Fibroblast of skin of scalp (primary cell): ENCODE results near the gene FSIP1.

Source experiments
- DNase-seq: peaks from one replicate; pipeline ENCODE4 v3.0.0-alpha.2; 2013

Gene FSIP1

GRCh38 chr15:39684233-39684632 is 98.4 kb downstream of the FSIP1 start:
- no peak for DNase-seq

DNA sequence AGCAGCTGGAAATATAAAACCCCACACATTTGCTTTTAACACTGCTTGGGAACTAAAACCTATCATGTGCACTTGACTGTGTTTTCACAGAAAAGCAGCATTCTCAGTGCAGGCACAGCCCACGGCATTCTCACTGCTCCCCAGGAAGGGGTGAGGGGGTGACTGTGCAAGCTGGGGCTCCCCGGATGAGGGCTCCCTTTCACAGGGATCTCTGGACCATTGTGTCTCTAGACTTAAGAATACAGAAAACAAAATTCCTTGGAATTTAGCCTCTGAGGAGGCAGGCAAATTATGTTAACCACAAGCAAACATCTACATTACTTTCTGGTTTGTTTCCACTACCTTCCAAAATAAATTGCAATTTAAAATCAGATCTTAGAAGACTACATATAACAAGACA is 100.3 kb downstream of the FSIP1 start:
- DNase-seq, result peak; percentile 73

GRCh38 chr15:39680868-39681267 is 101.8 kb downstream of the FSIP1 start:
- peak; percentile 94 for DNase-seq

DNA sequence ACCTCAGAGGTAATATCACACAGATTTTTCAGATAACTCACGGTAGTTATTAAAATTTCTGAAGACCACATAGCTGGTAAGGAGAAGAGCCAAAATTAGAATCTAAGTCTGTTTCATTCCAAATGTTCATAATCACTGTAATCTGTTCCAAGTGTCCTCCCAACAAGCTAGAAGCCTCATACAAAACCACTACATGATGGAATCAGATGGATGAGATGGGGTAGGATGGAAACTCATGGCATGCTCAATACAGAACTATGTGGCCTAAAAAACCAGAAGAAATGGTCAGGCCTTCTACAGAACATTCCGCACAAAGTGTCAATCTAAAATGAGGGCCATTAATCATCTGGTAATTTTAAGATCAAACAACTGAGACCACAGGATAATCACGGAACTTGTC is 110.0 kb downstream of the FSIP1 start:
- peak; percentile 47 for DNase-seq

- no peak for DNase-seq
Measured at GRCh38 chr15:39672184-39672583, 110.5 kb downstream of the FSIP1 start.

GRCh38 chr15:39670687-39671086 is 112.0 kb downstream of the FSIP1 start:
- DNase-seq, result no peak

GRCh38 chr15:39669661-39670060 is 113.0 kb downstream of the FSIP1 start:
- DNase-seq, result no peak

DNA sequence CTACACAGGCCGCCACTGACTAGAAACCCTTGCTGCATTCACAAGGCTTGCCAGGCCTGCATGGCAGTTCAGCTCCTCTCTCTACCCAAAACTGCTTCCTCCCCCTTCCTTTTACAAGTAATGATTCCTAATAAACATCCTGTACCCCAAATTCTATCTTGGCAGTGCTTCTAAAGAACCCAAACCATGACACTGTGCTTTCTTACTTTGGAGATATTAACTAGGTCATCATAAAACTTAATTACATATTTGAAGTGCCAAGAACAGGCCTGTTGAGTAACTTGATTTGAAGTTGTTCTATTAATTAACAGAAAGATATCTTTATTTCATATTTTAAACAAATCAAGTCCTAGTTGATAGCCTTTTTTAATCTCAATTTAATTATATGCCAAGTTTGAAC is 113.4 kb downstream of the FSIP1 start:
- no peak for DNase-seq

DNA sequence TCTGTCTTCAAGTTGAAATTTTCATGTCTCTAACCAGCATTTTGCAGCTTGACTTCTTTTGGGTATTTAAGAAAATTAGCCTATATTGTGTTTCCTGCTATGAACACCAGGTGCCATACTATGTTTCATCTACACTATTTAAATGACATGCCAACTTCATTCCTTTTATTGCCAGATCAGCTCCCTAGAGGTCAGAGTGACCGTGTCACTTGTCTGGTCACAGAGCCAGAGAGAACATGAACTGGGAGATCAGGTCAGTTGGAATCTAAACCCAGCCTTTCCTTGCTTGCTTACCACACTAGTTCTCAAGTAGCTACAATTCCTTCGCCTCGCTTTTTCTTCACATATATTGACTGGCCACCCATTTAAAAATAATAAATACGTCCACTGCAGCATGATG is 114.2 kb downstream of the FSIP1 start:
- DNase-seq, result no peak

DNA sequence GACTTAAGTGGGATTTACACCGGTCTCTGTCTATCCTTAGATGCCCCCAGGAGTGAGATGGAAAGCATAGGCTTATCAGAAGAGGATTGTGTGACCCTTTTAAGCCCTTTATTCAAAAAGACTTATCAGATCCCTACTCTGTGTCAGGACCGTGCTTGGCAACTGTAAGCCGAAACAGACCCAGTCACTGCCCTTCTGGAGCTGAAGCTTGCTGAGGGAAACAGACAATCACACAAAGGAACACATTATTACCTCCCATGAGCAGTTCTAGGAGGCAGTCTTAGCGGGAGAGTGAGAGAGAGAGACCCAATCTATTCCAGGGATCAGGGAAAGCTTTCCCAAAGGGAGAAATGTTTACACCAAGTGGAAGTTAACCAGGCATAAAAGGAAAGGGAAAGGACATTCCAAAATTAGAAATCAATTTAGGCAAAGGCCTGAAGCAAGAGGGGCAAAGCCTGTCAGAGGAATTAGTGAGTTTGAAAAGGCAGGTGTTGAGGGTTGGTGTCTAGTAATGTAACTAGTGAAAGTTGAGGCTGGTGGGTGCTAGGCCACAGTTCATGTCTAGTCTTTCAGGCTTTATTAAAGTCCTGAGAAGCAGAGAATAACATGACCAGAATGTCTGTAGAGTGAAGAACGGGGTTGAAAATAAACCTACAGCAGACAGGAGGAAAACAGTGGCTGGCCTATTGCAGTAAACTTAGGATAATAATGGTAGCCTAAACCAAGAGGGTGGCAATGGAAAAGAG is 115.1 kb downstream of the FSIP1 start:
- DNase-seq, result no peak

GRCh38 chr15:39666677-39667076 is 116.0 kb downstream of the FSIP1 start:
- DNase-seq, result peak; percentile 96

GRCh38 chr15:39665629-39666250 is 116.9 kb downstream of the FSIP1 start:
- no peak for DNase-seq

- no peak for DNase-seq
Measured at GRCh38 chr15:39663704-39664250, 118.9 kb downstream of the FSIP1 start.

- no peak for DNase-seq
Measured at GRCh38 chr15:39661776-39662175, 120.9 kb downstream of the FSIP1 start.

DNA sequence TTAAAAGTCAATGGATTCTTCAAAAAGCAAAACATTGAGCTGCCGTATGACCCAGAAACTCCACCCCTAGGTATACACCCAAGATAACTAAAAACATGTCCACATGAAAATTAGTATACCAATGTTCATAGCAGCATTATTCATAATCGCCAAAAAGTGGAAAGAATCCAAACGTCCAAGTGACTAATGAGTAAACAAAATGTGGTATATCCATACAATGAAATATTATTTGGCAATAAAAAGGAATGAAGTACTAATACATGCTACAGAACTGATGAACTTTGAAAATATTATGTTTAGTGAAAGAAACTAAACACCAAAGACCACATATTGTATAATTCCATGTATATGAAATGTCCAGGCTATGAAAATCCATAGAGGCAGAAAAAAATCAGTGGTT is 123.9 kb downstream of the FSIP1 start:
- DNase-seq, result no peak

DNA sequence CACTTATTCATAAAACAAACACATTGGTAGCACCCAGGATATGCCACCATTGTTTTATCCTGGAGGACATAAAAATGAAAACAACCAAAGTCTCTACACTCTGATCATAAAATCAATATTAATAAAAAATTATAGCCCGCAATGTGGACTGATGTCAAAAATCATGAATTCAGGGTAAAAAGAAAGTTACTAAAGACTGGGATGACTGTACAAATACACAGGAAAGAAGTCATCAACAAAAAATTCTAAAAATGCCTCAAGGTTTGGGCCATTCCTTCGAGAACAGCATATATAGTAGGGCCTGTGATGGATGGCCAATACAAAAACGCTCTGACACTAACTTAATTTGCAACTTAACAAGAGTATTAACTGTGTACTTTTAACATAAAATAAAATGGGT is 125.0 kb downstream of the FSIP1 start:
- DNase-seq, result peak; percentile 83

DNA sequence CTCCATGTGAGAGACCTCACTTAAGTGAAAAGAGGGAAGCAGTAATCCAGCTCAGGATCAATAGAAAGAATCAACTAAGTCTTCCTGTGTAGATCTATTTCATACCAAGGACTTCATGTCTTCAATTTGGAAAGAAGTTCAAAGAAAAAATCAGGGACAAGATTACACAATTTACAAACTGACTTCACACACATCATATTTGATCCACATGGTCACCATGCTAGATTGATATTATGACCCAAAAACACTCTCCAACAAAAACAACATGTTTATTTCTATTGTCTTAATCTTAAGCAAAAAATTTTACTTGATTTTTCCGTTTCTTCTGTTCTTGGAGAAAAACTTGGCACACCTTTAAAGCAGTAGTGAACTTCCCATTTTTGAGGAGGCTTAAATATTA is 125.5 kb downstream of the FSIP1 start:
- DNase-seq, result no peak

DNA sequence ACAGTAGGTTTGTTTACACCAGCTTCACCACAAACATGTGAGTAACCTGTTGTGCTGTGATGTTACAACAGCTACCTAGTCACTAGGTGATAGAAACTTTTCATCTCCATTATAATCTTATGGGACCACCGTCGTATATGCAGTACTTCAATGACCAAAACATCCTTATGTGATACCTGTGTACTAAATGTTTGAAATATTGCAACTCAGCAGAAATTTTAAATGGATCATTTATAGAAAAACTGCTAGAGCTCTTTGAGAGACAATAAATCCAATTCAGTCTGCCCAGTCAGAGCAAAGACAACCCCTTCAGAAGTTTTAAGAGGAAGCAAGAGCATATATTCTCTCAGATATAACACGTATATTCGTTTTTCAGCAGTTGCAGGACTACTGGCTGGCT is 128.3 kb downstream of the FSIP1 start:
- DNase-seq, result no peak

- no peak for DNase-seq
Measured at GRCh38 chr15:39651881-39652280, 130.8 kb downstream of the FSIP1 start.

GRCh38 chr15:39651295-39651694 is 131.3 kb downstream of the FSIP1 start:
- DNase-seq, result no peak

DNA sequence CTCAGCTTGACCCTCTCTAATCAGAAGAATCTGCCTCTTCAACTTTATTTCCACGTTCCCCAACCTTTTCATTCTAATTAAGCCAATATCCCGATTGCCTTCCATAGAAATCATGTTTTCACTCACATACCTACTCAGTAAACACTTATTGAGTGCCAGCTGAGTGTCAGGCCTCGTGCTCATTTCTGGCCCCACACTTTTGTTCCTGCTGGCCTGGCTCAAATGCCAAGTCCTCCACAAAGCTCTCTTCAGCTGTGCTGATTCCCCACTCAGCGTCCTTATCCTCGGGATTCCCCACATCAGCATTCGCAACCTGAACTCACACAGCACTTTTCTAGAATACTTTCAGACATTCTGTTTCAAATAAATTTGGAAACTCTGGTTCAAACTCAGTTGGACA is 132.9 kb downstream of the FSIP1 start:
- no peak for DNase-seq

DNA sequence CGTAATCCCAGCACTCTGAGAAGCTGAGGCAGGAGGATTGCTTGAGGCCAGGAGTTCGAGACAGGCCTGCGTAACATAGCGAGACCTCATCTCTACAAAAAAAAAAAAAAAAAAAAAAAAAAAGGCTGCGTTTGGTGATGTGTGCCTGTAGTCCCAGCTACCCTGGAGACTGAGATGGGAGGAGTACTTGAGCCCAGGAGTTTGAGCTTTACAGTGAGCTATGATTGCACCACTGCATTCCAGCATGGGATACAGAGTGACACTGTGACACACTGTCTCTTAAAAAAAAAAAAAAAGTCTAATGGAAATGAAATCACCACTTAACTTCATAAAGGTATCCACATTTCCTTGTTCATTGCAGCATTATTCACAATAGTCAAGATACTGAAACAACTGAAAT is 136.2 kb downstream of the FSIP1 start:
- DNase-seq, result no peak

- no peak for DNase-seq
Measured at GRCh38 chr15:39645976-39646257, 136.7 kb downstream of the FSIP1 start.

- no peak for DNase-seq
Measured at GRCh38 chr15:39645138-39645975, 137.3 kb downstream of the FSIP1 start.
